ENCODE data around the gene SLMAP. TPM values are rescaled to one million over a fixed set of nuclear protein-coding genes. Genes with fewer than 3 reads are reported as not detected.
A peak's percentile ranks its signal among the peaks of the same experiment; 100 is the strongest.

Gene SLMAP
- total RNA-seq, 1 donor from 2014 or later, result 502 TPM

- no peak for DNase-seq (ENCODE audit: low spot score in 2 of 2)
- H3K36me3 ChIP-seq, result no peaks in the 10 kb centered on the region
- no peaks in the 10 kb centered on the region for H3K9me3 ChIP-seq
- intact Hi-C loops (cut with DNase I), result no loop called here
- no peak overlapping the region for H3K27ac ChIP-seq
- H3K4me3 ChIP-seq, result no peak overlapping the region
- no peak for TF ChIP-seq CTCF (IDR thresholded peaks at IDR 0.05)
- peaks cover 0 to 2% of the 10 kb centered on the region in 2 donors for H3K4me1 ChIP-seq
- no peaks in the 10 kb centered on the region for H3K27me3 ChIP-seq
Measured at GRCh38 chr3:57752307-57752706, 3.8 kb upstream of the SLMAP start.

GRCh38 chr3:57753016-57753415 is 3.1 kb upstream of the SLMAP start:
- Histone ChIP-seq H3K4me3 (no peak overlapping the region), H3K4me1 (peaks cover 5 to 9% of the 10 kb centered on the region in 2 donors), H3K36me3 (no peaks in the 10 kb centered on the region), H3K9me3 (no peaks in the 10 kb centered on the region), H3K27me3 (no peaks in the 10 kb centered on the region), H3K27ac (no peak overlapping the region)
- no peak for TF ChIP-seq CTCF (IDR thresholded peaks at IDR 0.05)
- intact Hi-C loops (cut with DNase I), result no loop called here
- no peak for DNase-seq (ENCODE audit: low spot score in 2 of 2)

- Histone ChIP-seq H3K27ac (peak overlapping the region; percentile 87), H3K4me3 (peak overlapping the region; percentile 89 to 90), H3K36me3 (peaks cover 0 to 9% of the 10 kb centered on the region in 2 donors), H3K9me3 (no peaks in the 10 kb centered on the region), H3K4me1 (peaks cover 16 to 19% of the 10 kb centered on the region in 2 donors), H3K27me3 (no peaks in the 10 kb centered on the region)
- intact Hi-C loops (cut with DNase I), result loop anchor here (5.0 kb wide), 2 partner anchors 97 to 198 kb away; partner anchors contain the start of gene PDE12
- no peak for DNase-seq (ENCODE audit: low spot score in 2 of 2)
- TF ChIP-seq CTCF (IDR thresholded peaks at IDR 0.05), result no peak
Measured at GRCh38 chr3:57755368-57755675, 787 bp upstream of the SLMAP start.

GRCh38 chr3:57756528-57757401 is 656 bp downstream of the SLMAP start:
- H3K4me1 ChIP-seq, result peaks cover 16 to 19% of the 10 kb centered on the region in 2 donors
- peak overlapping the region; percentile 89 to 90 for H3K4me3 ChIP-seq
- intact Hi-C loops (cut with DNase I), result loop anchor here (1.0 to 5.0 kb wide), 6 partner anchors 63 to 550 kb away; partner anchors contain the start of genes ARF4, DENND6A, HTD2 and PDE12
- H3K9me3 ChIP-seq, result no peaks in the 10 kb centered on the region
- TF ChIP-seq CTCF (IDR thresholded peaks at IDR 0.05), result no peak
- H3K27me3 ChIP-seq, result no peaks in the 10 kb centered on the region
- peak overlapping the region; percentile 87 for H3K27ac ChIP-seq
- DNase-seq (ENCODE audit: low spot score in 2 of 2), result peak in 1 of 2 donors; percentile 80
- H3K36me3 ChIP-seq, result peaks cover 0 to 12% of the 10 kb centered on the region in 2 donors

- Histone ChIP-seq H3K27me3 (no peaks in the 10 kb centered on the region), H3K27ac (peak overlapping the region; percentile 87), H3K36me3 (peaks cover 0 to 12% of the 10 kb centered on the region in 2 donors), H3K4me1 (peaks cover 16 to 19% of the 10 kb centered on the region in 2 donors), H3K9me3 (no peaks in the 10 kb centered on the region), H3K4me3 (peak overlapping the region; percentile 89 to 90)
- intact Hi-C loops (cut with DNase I), result loop anchor here (2.0 to 5.0 kb wide), 3 partner anchors 95 to 529 kb away; partner anchors contain the start of gene PDE12
- DNase-seq (ENCODE audit: low spot score in 2 of 2), result no peak
- no peak for TF ChIP-seq CTCF (IDR thresholded peaks at IDR 0.05)
Measured at GRCh38 chr3:57757642-57758297, 1.7 kb downstream of the SLMAP start.

Measured in ascending aorta (tissue), 2 donors.